Transverse colon (tissue), 4 donors: ENCODE results near the gene PSORS1C1. TPM values are rescaled to one million over a fixed set of nuclear protein-coding genes. Genes with fewer than 3 reads are reported as not detected.

Source experiments
- DNase-seq: peaks from one replicate; pipeline ENCODE4 v3.0.0-alpha.2; 2019
- H3K27ac ChIP-seq, 4 donors: fragments of 200-600 bp; sonication (generic); 2 replicates each; pipeline ENCODE4 v1.5.1; 2016 to 2018; ENCODE audit warnings: inconsistent platforms in 4 of 4
- H3K27me3 ChIP-seq: fragments of 200-600 bp; sonication (generic); 2 replicates; pipeline ENCODE4 v1.5.1; 2017; ENCODE audit warnings: inconsistent platforms
- H3K36me3 ChIP-seq, 4 donors: fragments of 200-600 bp; sonication (generic); 2 replicates each; pipeline ENCODE4 v1.5.1; 2017 to 2019; ENCODE audit warnings: inconsistent platforms in 4 of 4
- H3K4me1 ChIP-seq, 4 donors: fragments of 200-600 bp; sonication (generic); 2 replicates each; pipeline ENCODE4 v1.5.1; 2017 to 2020; ENCODE audit warnings: inconsistent platforms in 4 of 4
- H3K4me3 ChIP-seq, 4 donors: fragments of 200-600 bp; sonication (generic); 1 replicate in 1 of 4; 2 replicates in 3 of 4; pipeline versions ENCODE4 v1.5.1 to v1.6.1; 2017 to 2019; ENCODE audit warnings: inconsistent platforms in 4 of 4
- H3K9me3 ChIP-seq, 2 donors: fragments of 200-600 bp; sonication (generic); 2 replicates each; pipeline ENCODE4 v1.5.1; 2017 to 2019; ENCODE audit warnings: inconsistent platforms in 2 of 2
- EP300 ChIP-seq: sonication (generic); formaldehyde crosslinking; IDR thresholded peaks from one replicate; pipeline ENCODE4 v1.6.1; 2017; ENCODE audit warnings: antibody characterized with exemption, low read depth
- POLR2A ChIP-seq: fragments of 450-650 bp; IDR thresholded peaks from one replicate; pipeline ENCODE4 v1.6.1; 2016; ENCODE audit warnings: antibody characterized with exemption, mild to moderate bottlenecking, moderate library complexity
- POLR2AphosphoS5 ChIP-seq, 3 donors: sonication (generic); formaldehyde crosslinking; IDR thresholded peaks; one replicate each; pipeline ENCODE4 v1.6.1; 2016; ENCODE audit warnings: antibody characterized with exemption in 3 of 3
- WGBS, 2 donors: methylation state at CpG; one replicate each; pipeline ENCODE4 v1.1.5; 2018; ENCODE audit warnings: low coverage in 1 of 2; 5-methylcytosine and 5-hydroxymethylcytosine counted together
- in situ Hi-C, 4 donors: fragments of 200-750 bp; cut with MboI; loops; one replicate each; pipeline versions ENCODE4 v1.15.0 to v1.15.1; 2017; ENCODE audit warnings: low sequenced_read_pairs in 3 of 4, low pct_ligation_motif_present in 1 of 4, low pct_unique_long_range_greater_than_20kb in 1 of 4
- intact Hi-C: fragments of 100-400 bp; cut with DNase I; formaldehyde crosslinking; loops from one replicate; pipeline ENCODE4 v1.15.1; 2023; ENCODE audit warnings: low total_unique reads
- total RNA-seq, 4 donors: library from RNA; depleted of rRNA; stranded (reverse); fragments of >200 nt; gene quantifications; one replicate each; pipeline ENCODE4 v1.1.0, GENCODE V29; 2016
- TF ChIP-seq, protein P1 (sequence below), 5 experiments: fragments of 200-600 bp in 3 of 5; fragments of 450-650 bp in 2 of 5; sonication (generic) in 3 of 5; IDR thresholded peaks; 1 replicate in 2 of 5; 2 replicates in 3 of 5; pipeline ENCODE4 v1.5.1; 2016 to 2017; ENCODE audit warnings: antibody characterized with exemption in 5 of 5, inconsistent platforms in 3 of 5, mild to moderate bottlenecking in 2 of 5, moderate library complexity in 1 of 5

The PSORS1C1 gene
- total RNA-seq, 4 donors from 2014 or later, result 8.8 to 19.0 (median 13.4) TPM

DNA sequence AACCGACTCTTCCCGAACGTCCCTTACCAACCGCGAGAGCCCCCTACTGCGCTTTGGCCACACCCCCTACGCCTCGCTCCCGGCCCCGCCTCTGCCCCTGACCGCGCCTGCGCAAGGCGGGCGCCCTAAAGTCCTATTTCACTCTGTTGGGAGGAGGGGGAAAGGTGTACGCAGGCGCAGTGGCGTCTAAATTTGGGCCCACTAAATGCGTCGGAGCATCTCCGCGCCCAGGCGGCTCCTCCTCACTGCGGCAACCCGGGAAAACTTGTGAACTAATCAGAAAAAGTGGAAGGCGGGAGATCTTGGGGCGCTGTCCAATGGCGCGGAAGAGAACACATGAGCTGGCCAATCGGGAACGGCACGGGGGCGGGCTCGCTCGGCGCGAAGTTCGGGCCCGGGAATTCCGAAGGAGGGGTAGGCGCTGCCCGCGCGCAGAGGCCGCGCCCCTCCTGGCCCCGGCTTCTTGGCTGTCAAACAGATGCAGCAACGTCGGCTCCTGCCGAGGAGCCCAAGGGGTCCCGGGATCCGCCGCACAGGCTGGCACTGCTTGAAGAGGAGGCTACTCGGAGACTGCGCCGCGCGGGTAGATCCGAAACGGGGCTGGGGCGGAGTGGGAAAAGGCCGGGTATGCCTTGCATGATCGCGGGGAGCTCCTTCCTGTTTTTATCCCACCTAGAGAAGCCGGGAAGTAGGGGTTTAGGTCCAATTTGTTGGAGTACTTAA is 43.7 kb downstream of the PSORS1C1 start, which contains the start of gene TCF19:
Gene TCF19, plus strand, starts transcription at position 450 of the 723 bp plus-strand sequence. CDS start 881 bp downstream, outside the sequence.
- Histone ChIP-seq H3K4me1 (peaks cover 11 to 20% (median 19%) of the 10 kb centered on the region in 4 donors), H3K36me3 (no peaks in the 10 kb centered on the region), H3K27me3 (no peaks in the 10 kb centered on the region), H3K4me3 (peak within 1 kb of the TSS; percentile 56 to 71 (median 63)), H3K27ac (peak within 1 kb of the TSS; percentile 80 to 90 (median 86)), H3K9me3 (no peaks in the 10 kb centered on the region)
- peak; percentile 99 for DNase-seq
- intact Hi-C loops (no loop called here), in situ Hi-C loops (no loop called here)
- TF ChIP-seq POLR2A, result peak; percentile 14
- TF ChIP-seq EP300, result no peak
- TF ChIP-seq POLR2AphosphoS5 (IDR thresholded peaks at IDR 0.05), result peak; percentile 32 to 53 (median 41)
- TF ChIP-seq, protein P1, sequence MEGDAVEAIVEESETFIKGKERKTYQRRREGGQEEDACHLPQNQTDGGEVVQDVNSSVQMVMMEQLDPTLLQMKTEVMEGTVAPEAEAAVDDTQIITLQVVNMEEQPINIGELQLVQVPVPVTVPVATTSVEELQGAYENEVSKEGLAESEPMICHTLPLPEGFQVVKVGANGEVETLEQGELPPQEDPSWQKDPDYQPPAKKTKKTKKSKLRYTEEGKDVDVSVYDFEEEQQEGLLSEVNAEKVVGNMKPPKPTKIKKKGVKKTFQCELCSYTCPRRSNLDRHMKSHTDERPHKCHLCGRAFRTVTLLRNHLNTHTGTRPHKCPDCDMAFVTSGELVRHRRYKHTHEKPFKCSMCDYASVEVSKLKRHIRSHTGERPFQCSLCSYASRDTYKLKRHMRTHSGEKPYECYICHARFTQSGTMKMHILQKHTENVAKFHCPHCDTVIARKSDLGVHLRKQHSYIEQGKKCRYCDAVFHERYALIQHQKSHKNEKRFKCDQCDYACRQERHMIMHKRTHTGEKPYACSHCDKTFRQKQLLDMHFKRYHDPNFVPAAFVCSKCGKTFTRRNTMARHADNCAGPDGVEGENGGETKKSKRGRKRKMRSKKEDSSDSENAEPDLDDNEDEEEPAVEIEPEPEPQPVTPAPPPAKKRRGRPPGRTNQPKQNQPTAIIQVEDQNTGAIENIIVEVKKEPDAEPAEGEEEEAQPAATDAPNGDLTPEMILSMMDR (IDR thresholded peaks at IDR 0.05), result no peak
- WGBS, 2 donors, result 0% methylated on average over 54 of the region's 65 CpGs; no CpG with 5 or more reads in 1 of the 2 donors

DNA sequence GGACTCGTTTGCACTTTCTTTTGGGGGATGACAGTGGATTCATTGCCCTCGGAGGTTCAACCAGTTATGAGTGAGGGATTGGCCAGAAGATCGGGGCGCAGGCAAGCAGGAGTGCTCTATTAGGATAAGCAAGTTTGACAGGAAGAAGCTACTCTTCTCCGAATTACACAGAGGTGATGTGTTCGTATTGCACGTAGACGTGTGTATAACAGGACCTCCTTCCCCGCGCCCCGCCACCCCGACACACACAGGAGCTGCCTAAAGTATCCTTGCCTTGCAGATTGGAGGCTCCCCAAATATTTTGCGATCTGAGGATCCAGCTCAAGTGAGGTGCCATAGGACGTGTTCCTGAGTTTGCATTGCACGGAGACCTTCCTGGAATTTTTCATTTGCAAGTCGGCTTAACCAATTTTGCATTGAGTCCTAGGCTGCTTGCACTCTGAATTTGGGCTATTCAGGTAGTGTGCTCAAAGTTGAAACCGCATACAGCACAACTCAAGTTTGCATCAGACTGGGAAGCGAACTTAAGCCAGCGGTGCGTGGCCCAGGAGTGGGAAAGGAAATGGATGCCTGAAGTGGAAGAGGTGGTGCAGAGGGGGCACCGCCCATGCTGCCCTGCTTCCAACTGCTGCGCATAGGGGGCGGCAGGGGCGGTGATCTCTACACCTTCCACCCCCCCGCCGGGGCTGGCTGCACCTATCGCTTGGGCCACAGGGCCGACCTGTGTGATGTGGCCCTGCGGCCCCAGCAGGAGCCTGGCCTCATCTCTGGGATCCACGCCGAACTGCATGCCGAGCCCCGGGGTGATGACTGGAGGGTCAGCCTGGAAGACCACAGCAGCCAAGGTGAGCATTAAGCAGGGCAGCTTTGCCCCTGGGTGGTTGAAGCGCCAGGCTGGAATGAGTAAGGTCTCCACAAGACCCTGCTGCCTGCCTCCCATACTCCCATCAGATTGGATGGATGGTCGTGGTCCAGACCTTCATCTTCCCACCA is 44.6 kb downstream of the PSORS1C1 start:
- intact Hi-C loops, result no loop called here
- WGBS, 2 donors, result 0 to 14% methylated on average over 4 to 35 of the region's 35 CpGs
- Histone ChIP-seq H3K36me3 (no peaks in the 10 kb centered on the region), H3K4me1 (peaks cover 11 to 20% (median 19%) of the 10 kb centered on the region in 4 donors), H3K4me3 (peak overlapping the region; percentile 56 to 71 (median 63)), H3K9me3 (no peaks in the 10 kb centered on the region), H3K27ac (peak overlapping the region; percentile 75 to 90 (median 86)), H3K27me3 (no peaks in the 10 kb centered on the region)
- TF ChIP-seq POLR2A, result no peak
- TF ChIP-seq, protein P1 (IDR thresholded peaks at IDR 0.05), result no peak
- no peak for TF ChIP-seq EP300
- TF ChIP-seq POLR2AphosphoS5 (IDR thresholded peaks at IDR 0.05), result no peak
- DNase-seq, result no peak
- in situ Hi-C loops, result no loop called here

DNA sequence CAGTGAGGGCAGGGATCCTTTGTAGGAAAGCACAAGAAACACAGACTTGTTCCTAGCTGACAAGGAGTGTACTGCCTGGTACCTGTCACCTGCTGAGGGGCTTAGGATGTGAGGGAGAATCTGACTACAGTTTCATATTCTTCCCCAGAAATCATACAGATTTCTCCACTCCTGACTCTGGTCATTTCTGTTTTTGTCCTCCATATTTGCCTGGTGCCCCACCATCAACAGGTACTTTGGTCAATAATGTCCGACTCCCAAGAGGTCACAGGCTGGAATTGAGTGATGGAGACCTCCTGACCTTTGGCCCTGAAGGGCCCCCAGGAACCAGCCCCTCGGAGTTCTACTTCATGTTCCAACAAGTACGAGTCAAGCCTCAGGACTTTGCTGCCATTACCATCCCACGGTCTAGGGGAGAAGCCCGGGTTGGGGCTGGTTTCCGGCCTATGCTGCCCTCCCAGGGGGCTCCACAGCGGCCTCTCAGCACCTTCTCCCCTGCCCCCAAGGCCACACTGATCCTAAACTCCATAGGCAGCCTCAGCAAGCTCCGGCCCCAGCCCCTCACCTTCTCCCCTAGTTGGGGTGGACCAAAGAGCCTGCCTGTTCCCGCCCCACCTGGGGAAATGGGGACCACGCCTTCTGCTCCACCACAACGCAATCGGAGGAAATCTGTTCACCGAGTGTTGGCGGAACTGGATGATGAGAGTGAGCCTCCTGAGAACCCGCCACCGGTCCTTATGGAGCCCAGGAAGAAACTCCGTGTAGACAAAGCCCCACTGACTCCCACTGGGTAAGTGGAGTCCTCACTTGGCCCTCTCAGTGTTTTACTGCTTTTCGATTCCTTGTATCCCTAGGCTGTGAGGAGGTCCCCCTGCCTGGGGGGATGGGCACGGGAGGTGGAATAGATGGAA is 46.9 kb downstream of the PSORS1C1 start:
- no peak overlapping the region for H3K27ac ChIP-seq
- no peak for DNase-seq
- in situ Hi-C loops, result no loop called here
- TF ChIP-seq, protein P1 (IDR thresholded peaks at IDR 0.05), result no peak
- TF ChIP-seq EP300, result no peak
- TF ChIP-seq POLR2A, result no peak
- no peak for TF ChIP-seq POLR2AphosphoS5 (IDR thresholded peaks at IDR 0.05)
- H3K4me3 ChIP-seq, result no peak overlapping the region
- intact Hi-C loops, result no loop called here
- H3K4me1 ChIP-seq, result peaks cover 11 to 20% (median 19%) of the 10 kb centered on the region in 4 donors
- WGBS, 2 donors, result 70 to 92% methylated on average over 2 to 19 of the region's 19 CpGs
- H3K27me3 ChIP-seq, result no peaks in the 10 kb centered on the region
- H3K9me3 ChIP-seq, result no peaks in the 10 kb centered on the region
- H3K36me3 ChIP-seq, result no peaks in the 10 kb centered on the region
